ENCODE results near the gene PREP.

DNA sequence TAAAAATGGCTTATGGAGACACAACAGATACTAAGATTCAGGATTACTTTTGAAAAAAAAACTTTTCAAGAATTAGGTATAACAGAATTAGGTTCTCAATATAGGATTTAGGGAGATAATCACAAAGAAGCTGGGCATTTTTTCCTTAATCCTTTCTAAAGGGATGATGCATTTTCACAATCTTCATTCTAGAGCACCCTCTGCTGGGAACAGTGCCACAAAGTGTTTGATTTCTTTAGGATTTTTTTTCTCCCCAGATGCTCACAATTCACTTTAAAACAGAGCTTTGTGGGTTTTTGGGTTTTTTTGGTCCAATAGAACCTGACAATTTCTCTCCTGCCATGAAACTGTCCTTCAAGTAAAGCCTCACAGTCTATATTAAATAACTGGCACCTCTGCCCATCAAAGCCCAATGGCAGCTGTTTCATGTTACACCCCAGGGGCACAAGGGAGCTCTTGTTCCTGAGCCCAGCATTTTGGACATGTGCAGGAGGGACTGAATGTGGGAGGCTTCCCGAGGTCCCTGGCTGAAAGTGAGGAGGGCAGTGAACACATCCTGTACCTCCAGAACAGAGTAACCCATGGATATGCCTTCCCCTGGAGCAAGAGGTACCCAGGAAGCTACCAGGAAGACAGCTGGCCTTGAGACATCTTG is 39.7 kb downstream of the PREP start:
- TF ChIP-seq CTCF (conservative IDR thresholded peaks at IDR 0.05; ENCODE audit: low read length) (peak; percentile 56), EZH2phosphoT487 (IDR thresholded peaks at IDR 0.05; ENCODE audit: borderline replicate concordance) (no peak)
